CMK (cell line): Measurements from ENCODE around the gene CC2D1B.

Experiments used
- DNase-seq: peaks from one replicate; pipeline ENCODE4 v3.0.0-alpha.2; 2010; ENCODE audit warnings: low read depth

Gene CC2D1B

DNA sequence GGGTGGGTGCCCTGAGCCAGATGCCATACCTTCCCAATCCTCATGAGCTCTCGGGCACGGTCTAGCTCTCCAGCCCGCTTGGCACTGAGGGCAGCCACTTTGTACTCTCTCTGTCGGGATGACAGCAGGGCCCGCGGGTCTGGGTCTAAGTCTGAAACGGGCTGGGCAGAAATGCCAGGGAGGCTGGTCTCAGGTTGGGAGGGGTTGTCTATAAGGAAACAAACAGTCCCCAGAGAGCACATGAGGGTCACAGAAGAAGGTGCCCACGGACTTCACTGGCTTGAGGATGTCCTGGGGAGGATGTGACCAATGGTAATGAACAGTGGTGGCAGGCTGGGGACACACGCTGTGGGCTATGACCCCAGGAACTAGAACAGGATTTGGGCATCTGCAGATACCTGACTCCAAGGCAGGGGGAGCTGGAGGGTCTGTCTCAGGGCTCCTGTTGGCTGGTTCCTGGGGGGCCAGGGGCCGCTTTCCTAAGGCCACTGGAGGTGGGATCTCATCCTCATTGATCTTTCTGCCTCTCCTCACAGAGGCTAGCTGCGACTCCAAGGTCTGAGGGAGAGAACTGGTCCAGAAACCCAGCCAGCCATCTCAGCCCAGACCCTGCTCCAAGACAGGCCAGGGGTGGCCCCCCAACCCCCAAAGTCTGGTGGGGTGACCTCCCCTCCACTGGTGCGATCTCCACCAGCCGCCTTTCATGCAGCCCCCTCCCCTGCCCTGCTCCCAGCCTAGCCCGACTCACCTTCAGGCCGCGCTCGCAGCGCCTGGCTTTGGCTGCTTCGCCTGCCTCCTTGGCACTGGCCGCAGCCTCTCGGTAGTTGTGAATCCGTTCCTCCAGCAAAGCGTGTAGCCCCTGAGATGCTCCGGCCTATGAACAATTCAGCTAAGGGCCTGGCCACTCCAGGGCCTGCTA, 6.1 kb downstream of the CC2D1B start:
- no peak for DNase-seq

- no peak for DNase-seq
Measured at GRCh38 chr1:52358851-52359497, 7.0 kb downstream of the CC2D1B start.

GRCh38 chr1:52357397-52357796, 8.6 kb downstream of the CC2D1B start:
- no peak for DNase-seq

DNA sequence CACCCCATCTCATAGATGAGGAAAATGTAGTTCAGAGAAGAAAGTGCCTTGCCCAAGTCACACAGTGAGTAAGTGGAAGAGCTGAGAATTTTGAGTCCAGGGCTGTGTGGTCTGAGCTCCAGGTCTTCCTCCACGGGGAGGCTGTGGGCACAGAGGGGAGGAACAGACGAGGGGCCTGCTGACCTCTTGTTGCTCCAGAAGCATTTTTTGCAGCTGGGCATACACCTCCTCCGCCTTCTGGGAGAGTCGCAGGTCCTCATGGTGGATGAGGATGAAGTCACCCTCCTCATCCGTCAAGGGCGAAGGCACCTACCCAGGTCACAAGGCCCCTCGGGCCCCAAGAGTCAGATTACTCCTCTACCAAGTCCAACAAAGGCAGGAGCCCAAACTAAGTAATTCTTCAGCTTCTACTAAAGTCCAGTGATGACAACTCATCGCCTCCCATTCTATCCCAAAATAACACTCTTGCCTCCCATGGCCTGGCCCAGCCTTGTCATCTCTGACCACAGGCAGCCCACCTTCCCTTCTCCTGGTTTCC, 9.1 kb downstream of the CC2D1B start:
- no peak for DNase-seq

GRCh38 chr1:52355847-52356505, 10.0 kb downstream of the CC2D1B start:
- DNase-seq = no peak

- DNase-seq = no peak
Measured at GRCh38 chr1:52355436-52355835, 10.6 kb downstream of the CC2D1B start.

- DNase-seq = no peak
Measured at GRCh38 chr1:52352690-52353089, 13.3 kb downstream of the CC2D1B start.

DNA sequence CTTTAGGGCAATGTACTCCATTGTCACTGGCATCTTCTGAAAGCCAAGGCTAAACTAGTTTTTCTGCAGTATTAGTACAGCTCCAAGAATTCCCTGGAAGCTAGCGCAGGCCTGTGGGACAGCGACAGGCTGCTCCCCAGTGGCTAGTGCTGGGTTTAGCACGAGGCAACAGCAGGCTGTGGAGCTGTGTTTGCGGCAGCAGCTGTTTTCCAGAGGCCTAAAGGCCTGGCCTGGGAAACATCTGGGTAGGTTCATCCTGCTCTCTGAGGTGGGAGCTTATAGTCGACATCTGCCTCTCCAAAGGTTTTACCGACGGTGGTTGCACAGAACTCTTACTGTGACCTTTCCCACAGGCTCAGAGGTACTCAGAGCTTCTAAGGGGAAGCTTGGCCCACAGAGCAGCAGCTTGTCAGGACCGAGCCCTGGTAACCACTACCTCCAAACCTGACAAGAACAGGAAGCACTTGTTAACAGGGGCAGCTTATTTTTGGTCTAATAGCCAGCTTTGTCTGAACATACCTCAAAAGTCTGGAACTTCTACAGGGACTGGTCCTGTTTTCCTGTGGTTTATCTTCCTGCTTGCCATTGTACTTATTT, 17.2 kb downstream of the CC2D1B start:
- DNase-seq = no peak

DNA sequence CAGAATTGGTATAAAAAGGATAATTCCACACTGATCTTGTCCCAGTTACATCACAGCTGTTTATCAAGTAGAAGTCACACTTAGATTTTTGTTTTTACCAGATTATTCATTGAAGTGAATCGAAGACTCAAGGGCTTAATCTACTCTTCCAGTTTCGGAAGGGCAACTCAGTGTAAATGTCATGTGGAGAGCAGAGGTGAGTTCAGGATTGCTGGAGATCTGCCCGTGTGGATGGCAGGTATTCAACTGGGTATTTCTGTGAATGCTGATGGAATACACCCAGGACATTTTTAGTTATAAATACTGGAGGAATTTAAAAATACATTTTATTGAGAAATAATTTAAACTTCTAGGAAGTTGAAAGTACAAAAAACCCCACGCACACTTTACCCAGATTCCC, 19.4 kb downstream of the CC2D1B start:
- no peak for DNase-seq

DNA sequence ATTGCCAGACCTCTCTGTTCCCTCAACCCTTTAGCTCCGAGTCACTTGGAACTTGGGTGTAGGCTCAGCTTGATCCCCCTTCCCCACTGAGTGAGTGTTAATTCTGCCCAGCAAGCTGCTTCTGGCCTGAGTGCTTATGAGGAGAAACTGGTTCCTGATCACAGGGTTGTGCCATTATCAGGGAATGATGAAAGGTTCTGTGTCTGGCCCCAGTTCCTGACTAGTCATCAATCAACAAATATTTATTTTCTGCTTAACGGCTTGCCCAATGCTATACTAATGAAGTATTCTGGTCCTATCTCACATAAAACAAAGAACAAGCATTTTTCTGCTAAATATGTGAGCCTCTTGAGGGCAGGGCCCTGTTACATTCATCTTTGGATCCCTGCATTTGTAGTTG, 20.8 kb downstream of the CC2D1B start:
- no peak for DNase-seq

DNA sequence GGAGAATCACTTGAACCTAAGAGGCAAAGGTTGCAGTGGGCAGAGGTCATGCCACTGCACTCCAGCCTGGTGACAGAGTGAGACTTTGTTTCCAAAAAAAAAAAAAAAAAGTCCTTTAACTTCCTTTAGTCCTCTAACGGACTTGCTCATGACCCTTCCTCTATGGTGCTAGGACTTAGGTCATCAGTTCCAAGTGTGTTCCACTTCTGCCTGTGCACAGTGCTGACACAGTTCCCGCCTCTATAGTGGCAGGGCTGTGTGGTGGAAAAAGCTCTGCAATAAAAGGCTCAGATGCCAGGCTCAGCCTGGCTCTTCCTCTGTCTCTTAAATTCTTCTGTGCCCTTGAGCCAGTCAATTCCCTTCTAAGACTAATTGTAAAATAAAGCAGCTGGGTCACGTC, 22.0 kb downstream of the CC2D1B start:
- DNase-seq = no peak

- no peak for DNase-seq
Measured at GRCh38 chr1:52341655-52342260, 24.2 kb downstream of the CC2D1B start.

DNA sequence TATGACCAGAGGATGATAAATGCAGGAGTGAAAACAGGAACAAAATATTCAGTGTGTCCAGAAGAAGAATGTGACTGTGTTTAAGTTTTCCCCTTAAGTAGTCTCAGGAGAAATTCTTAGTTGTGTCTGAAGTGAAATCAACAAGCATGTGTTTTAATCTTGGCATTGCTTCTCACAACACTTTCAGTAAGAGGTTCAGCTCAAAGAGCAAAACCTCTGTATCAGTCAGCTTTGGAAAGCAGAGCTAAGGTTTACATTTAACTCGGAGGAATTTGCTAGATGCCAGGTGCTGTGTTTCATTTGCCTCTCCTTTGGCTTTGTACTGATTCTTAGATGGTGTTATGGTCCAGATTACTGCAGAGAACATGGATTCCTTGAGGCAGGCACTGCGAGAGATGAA, 28.6 kb downstream of the CC2D1B start:
- no peak for DNase-seq

- DNase-seq = no peak
Measured at GRCh38 chr1:52334906-52335528, 31.0 kb downstream of the CC2D1B start.

DNA sequence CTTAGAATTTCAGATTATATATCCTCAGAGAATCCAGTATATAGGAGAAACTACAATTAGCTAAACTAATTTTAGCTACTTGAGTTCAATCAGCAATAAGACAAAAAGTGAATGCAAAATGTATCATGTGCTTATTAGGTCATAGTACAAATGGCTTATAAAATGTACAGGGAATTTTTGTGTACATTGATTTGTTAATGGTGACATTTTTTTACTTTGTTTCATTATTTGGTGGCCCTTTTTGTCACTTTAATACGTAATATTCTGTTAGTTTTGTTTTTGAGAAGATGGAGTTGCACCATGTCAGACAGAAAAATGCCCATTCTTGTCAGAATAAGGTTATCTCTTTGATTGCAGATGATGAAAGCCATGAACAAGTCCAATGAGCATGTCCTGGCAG, 33.6 kb downstream of the CC2D1B start:
- no peak for DNase-seq

DNA sequence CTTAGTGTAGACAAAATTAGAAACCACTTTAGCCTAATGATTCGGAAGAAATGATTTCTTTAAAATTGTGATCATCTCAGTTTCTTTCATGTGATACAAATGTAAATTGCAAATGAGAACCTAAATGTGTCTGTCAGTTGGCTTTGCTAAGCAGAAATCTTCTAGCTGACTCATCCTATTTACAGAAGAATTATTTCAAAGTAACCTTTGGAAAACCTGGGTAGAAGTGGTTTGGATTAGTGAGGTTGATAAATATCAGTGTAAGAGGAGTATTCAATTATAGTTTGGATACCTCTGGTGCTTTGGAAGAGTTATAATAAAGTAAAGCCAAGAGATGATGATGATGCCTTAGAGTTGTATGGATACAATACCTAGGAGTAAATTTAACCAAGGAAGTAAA, 37.4 kb downstream of the CC2D1B start:
- DNase-seq = no peak

DNA sequence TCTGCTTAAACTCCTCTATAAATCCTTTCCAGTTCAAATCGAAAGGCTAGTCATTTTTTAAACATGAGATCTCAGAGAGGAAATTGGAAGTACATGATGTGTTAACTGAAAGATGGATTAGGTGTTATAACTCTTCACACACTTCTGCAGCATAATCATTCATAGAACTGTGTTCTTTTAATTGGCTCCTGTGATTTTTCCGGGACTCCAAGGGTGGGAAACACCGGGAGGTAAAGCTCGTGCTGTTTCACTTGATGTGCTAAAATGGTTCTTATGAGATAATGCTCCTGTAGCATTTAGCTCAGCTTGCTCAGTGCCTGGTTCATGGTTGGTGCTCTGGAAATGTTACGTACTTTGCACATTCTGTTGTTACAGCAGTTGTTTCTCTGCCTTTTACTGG, 40.2 kb downstream of the CC2D1B start:
- no peak for DNase-seq

GRCh38 chr1:52323731-52324130, 42.3 kb downstream of the CC2D1B start:
- no peak for DNase-seq

DNA sequence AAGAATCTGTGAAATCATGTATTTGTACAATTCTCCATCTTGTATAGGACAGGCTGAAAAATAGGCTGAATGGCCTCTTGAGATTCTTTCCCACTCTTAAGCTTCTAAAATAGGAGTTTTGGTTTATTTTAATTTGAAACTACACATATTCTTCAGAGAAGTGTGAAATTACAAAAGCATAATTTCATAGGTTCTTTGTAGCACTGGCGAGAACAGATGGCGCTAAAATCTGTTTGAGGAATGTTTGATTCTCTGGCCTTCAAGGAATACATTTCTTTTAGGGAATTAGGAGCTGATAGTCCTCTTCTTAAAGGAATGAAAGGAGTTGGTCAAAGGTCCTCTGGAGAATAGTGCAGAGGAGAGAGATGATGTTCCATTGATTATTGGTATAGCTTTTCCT, 44.9 kb downstream of the CC2D1B start:
- no peak for DNase-seq

GRCh38 chr1:52306227-52307006, 59.6 kb downstream of the CC2D1B start:
- DNase-seq = no peak
